ENCODE measurements around the gene COX4I2.
"Not testable (repeated sequence)": the region's sequence is repeated elsewhere in the genome, so short reads cannot be mapped to it uniquely, and the experiment has no call there.

COX4I2 gene

GRCh38 chr20:31643522-31643921 is 5.8 kb downstream of the COX4I2 start:
- DNase-seq (ENCODE audit: low read depth) = no peak
- no peak overlapping the region for H3K4me3 ChIP-seq (ENCODE audit: low read length)
- no peak for TF ChIP-seq CTCF (IDR thresholded peaks at IDR 0.05; ENCODE audit: insufficient read depth, low read depth, low read length, missing control alignments)

GRCh38 chr20:31644701-31645100 is 7.0 kb downstream of the COX4I2 start:
- no peak overlapping the region for H3K4me3 ChIP-seq (ENCODE audit: low read length)
- no peak for TF ChIP-seq CTCF (IDR thresholded peaks at IDR 0.05; ENCODE audit: insufficient read depth, low read depth, low read length, missing control alignments)
- no peak for DNase-seq (ENCODE audit: low read depth)

- DNase-seq (ENCODE audit: low read depth); H3K4me3 ChIP-seq (ENCODE audit: low read length): not testable (repeated sequence)
Measured at GRCh38 chr20:31648104-31648503, 10.4 kb downstream of the COX4I2 start.

GRCh38 chr20:31652917-31653396 is 15.2 kb downstream of the COX4I2 start:
- TF ChIP-seq CTCF (IDR thresholded peaks at IDR 0.05; ENCODE audit: insufficient read depth, low read depth, low read length, missing control alignments) = no peak
- no peak overlapping the region for H3K4me3 ChIP-seq (ENCODE audit: low read length)
- DNase-seq (ENCODE audit: low read depth) = peak; percentile 20

GRCh38 chr20:31653561-31653960 is 15.8 kb downstream of the COX4I2 start:
- H3K4me3 ChIP-seq (ENCODE audit: low read length) = no peak overlapping the region
- TF ChIP-seq CTCF (IDR thresholded peaks at IDR 0.05; ENCODE audit: insufficient read depth, low read depth, low read length, missing control alignments) = no peak
- no peak for DNase-seq (ENCODE audit: low read depth)

GRCh38 chr20:31654534-31654933 is 16.8 kb downstream of the COX4I2 start:
- no peak overlapping the region for H3K4me3 ChIP-seq (ENCODE audit: low read length)
- DNase-seq (ENCODE audit: low read depth) = no peak
- TF ChIP-seq CTCF (IDR thresholded peaks at IDR 0.05; ENCODE audit: insufficient read depth, low read depth, low read length, missing control alignments) = no peak

- peak overlapping the region; percentile 27 for H3K4me3 ChIP-seq (ENCODE audit: low read length)
- DNase-seq (ENCODE audit: low read depth) = peak; percentile 60
- peak; percentile 63 for TF ChIP-seq CTCF (IDR thresholded peaks at IDR 0.05; ENCODE audit: insufficient read depth, low read depth, low read length, missing control alignments)
Measured at GRCh38 chr20:31661625-31662371, 24.1 kb downstream of the COX4I2 start.
